ENCODE data around the gene C20orf144.
"Not testable (repeated sequence)": the region's sequence is repeated elsewhere in the genome, so short reads cannot be mapped to it uniquely, and the experiment has no call there.

DNA sequence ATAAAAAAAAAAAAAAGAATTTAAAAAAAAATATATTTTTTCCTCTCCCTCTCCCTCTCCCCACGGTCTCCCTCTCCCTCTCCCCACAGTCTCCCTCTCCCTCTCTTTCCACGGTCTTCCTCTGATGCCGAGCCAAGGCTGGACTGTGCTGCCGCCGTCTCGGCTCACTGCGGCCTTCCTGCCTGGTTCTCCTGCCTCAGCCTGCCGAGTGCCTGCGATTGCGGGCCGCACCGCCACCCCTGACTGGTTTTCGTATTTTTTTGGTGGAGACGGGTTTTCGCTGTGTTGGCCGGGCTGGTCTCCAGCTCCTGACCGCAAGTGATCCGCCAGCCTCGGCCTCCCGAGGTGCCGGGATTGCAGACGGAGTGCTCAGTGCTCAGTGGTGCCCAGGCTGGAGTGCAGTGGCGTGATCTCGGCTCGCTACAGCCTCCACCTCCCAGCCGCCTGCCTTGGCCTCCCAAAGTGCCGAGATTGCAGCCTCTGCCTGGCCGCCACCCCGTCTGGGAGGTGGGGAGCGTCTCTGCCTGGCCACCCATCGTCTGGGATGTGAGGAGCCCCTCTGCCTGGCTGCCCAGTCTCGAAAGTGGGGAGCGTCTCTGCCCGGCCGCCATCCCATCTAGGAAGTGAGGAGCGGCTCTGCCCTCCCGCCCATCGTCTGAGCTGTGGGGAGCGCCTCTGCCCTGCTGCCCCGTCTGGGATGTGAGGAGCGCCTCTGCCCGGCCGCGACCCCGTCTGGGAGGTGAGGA, 38.7 kb downstream of the C20orf144 start:
- TF ChIP-seq, protein P1, sequence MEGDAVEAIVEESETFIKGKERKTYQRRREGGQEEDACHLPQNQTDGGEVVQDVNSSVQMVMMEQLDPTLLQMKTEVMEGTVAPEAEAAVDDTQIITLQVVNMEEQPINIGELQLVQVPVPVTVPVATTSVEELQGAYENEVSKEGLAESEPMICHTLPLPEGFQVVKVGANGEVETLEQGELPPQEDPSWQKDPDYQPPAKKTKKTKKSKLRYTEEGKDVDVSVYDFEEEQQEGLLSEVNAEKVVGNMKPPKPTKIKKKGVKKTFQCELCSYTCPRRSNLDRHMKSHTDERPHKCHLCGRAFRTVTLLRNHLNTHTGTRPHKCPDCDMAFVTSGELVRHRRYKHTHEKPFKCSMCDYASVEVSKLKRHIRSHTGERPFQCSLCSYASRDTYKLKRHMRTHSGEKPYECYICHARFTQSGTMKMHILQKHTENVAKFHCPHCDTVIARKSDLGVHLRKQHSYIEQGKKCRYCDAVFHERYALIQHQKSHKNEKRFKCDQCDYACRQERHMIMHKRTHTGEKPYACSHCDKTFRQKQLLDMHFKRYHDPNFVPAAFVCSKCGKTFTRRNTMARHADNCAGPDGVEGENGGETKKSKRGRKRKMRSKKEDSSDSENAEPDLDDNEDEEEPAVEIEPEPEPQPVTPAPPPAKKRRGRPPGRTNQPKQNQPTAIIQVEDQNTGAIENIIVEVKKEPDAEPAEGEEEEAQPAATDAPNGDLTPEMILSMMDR (conservative IDR thresholded peaks at IDR 0.05; ENCODE audit: low read length): not testable (repeated sequence)
- TF ChIP-seq EZH2phosphoT487 (IDR thresholded peaks at IDR 0.05; ENCODE audit: borderline replicate concordance, low read depth, low read length): not testable (repeated sequence)
